Retina (tissue), 1 donor: ENCODE measurements around the gene C12orf75.
"Not testable (repeated sequence)": the region's sequence is repeated elsewhere in the genome, so short reads cannot be mapped to it uniquely, and the experiment has no call there.

Source experiments
- DNase-seq: peaks from one replicate; pipeline ENCODE4 v3.0.0-alpha.2; 2016

C12orf75 gene

GRCh38 chr12:105382771-105383622 is 52.5 kb downstream of the C12orf75 start:
- DNase-seq: peak; percentile 74

- DNase-seq: no peak
These were observed 53.7 kb downstream of the C12orf75 start for GRCh38 chr12:105384220-105384619.

GRCh38 chr12:105384916-105385535 is 54.5 kb downstream of the C12orf75 start:
- DNase-seq: no peak

GRCh38 chr12:105386431-105386830 is 55.9 kb downstream of the C12orf75 start:
- DNase-seq: no peak

GRCh38 chr12:105391231-105391630 is 60.7 kb downstream of the C12orf75 start:
- no peak for DNase-seq

GRCh38 chr12:105393587-105393986 is 63.1 kb downstream of the C12orf75 start:
- DNase-seq: no peak

- DNase-seq: no peak
These were observed 65.5 kb downstream of the C12orf75 start for GRCh38 chr12:105396024-105396423.

- no peak for DNase-seq
These were observed 66.5 kb downstream of the C12orf75 start for GRCh38 chr12:105396983-105397382.

- DNase-seq: no peak
These were observed 68.4 kb downstream of the C12orf75 start for GRCh38 chr12:105398930-105399329.

GRCh38 chr12:105399428-105400081 is 69.1 kb downstream of the C12orf75 start:
- no peak for DNase-seq

- no peak for DNase-seq
These were observed 69.7 kb downstream of the C12orf75 start for GRCh38 chr12:105400227-105400626.

GRCh38 chr12:105401198-105401597 is 70.7 kb downstream of the C12orf75 start:
- no peak for DNase-seq

- DNase-seq: no peak
These were observed 71.9 kb downstream of the C12orf75 start for GRCh38 chr12:105402366-105402765.

GRCh38 chr12:105403095-105403494 is 72.6 kb downstream of the C12orf75 start:
- no peak for DNase-seq

GRCh38 chr12:105404134-105404533 is 73.6 kb downstream of the C12orf75 start:
- DNase-seq: not testable (repeated sequence)

- DNase-seq: no peak
These were observed 76.0 kb downstream of the C12orf75 start for GRCh38 chr12:105406497-105406896.

GRCh38 chr12:105409279-105409678 is 78.8 kb downstream of the C12orf75 start:
- no peak for DNase-seq

GRCh38 chr12:105409801-105410471 is 79.4 kb downstream of the C12orf75 start:
- peak; percentile 42 for DNase-seq

GRCh38 chr12:105413911-105414487 is 83.5 kb downstream of the C12orf75 start:
- DNase-seq: no peak

GRCh38 chr12:105417732-105418131 is 87.2 kb downstream of the C12orf75 start:
- DNase-seq: no peak

GRCh38 chr12:105418229-105418628 is 87.7 kb downstream of the C12orf75 start:
- no peak for DNase-seq

GRCh38 chr12:105418821-105419291 is 88.4 kb downstream of the C12orf75 start:
- no peak for DNase-seq

GRCh38 chr12:105419606-105420005 is 89.1 kb downstream of the C12orf75 start:
- no peak for DNase-seq
